Activated CD8-positive, alpha-beta memory T cell treated with anti-CD3 and anti-CD28 coated beads for 4 hours (primary cell): Measurements from ENCODE around the gene ACAP3.

ENCODE experiments used
- DNase-seq, 2 donors: peaks; one replicate each; pipeline ENCODE4 v3.0.0-alpha.2; 2020; ENCODE audit warnings: low read depth in 2 of 2

The ACAP3 gene

GRCh38 chr1:1345384-1345783, 37.7 kb upstream of the ACAP3 start:
- DNase-seq: no peak

- peak; percentile 29 to 42 for DNase-seq
These were observed 37.1 kb upstream of the ACAP3 start for GRCh38 chr1:1344655-1345361.

- no peak for DNase-seq
These were observed 36.2 kb upstream of the ACAP3 start for GRCh38 chr1:1343811-1344421.

GRCh38 chr1:1342584-1343115, 34.9 kb upstream of the ACAP3 start:
- DNase-seq: no peak

GRCh38 chr1:1342061-1342562, 34.4 kb upstream of the ACAP3 start:
- DNase-seq: no peak

- no peak for DNase-seq
These were observed 33.9 kb upstream of the ACAP3 start for GRCh38 chr1:1341549-1342021.

GRCh38 chr1:1340791-1341548, 33.2 kb upstream of the ACAP3 start:
- DNase-seq: no peak

GRCh38 chr1:1340185-1340584, 32.5 kb upstream of the ACAP3 start:
- DNase-seq: no peak

GRCh38 chr1:1338278-1338677, 30.5 kb upstream of the ACAP3 start:
- no peak for DNase-seq

- no peak for DNase-seq
These were observed 30.0 kb upstream of the ACAP3 start for GRCh38 chr1:1337793-1338147.

GRCh38 chr1:1336931-1337792, 29.4 kb upstream of the ACAP3 start:
- no peak for DNase-seq

- no peak for DNase-seq
These were observed 28.7 kb upstream of the ACAP3 start for GRCh38 chr1:1336446-1336845.

- no peak for DNase-seq
These were observed 28.1 kb upstream of the ACAP3 start for GRCh38 chr1:1335792-1336248.

GRCh38 chr1:1335283-1335682, 27.6 kb upstream of the ACAP3 start:
- DNase-seq: no peak

GRCh38 chr1:1334835-1335234, 27.1 kb upstream of the ACAP3 start:
- no peak for DNase-seq

GRCh38 chr1:1333551-1334241, 26.0 kb upstream of the ACAP3 start:
- no peak for DNase-seq

GRCh38 chr1:1332774-1333480, 25.2 kb upstream of the ACAP3 start:
- DNase-seq: no peak

- no peak for DNase-seq
These were observed 24.5 kb upstream of the ACAP3 start for GRCh38 chr1:1332031-1332755.
